Middle frontal gyrus (tissue), 1 donor: Measurements from ENCODE around the gene CSTB.

ENCODE experiments used
- DNase-seq: peaks from one replicate; pipeline ENCODE4 v3.0.0-alpha.2; 2015; ENCODE audit warnings: low spot score; ENCODE audit errors: extremely low spot score

The CSTB gene

DNA sequence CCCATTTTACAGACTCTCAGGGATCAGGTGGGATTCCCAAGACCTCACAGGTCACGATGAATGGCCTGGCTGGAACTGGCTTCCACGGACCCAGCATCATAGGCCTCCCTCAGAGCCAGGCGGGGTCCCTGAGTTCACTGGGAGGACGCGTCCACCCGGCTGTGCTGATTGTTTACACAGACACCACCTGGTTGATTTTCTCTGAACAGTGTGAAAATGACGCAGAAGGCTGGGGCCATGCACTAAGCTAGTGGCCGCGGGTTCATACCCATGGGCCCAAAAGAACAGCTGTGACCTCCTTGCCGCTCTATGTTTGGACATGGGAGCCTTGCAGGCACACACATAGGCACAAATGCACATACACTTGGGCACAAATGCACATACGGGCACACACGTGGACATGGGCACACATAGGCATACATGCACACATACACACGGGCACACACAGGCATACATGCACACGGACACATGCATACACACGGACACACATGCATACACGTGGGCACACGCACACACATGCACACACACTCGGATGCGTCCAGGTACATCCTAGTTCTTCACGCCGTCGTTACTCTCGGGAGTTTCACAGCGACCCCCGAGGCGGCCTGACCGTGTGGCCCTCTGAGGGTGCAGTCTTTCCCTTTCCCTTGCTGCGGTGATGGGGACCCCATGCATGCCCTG lies 23.2 kb downstream of the CSTB start:
- no peak for DNase-seq

DNA sequence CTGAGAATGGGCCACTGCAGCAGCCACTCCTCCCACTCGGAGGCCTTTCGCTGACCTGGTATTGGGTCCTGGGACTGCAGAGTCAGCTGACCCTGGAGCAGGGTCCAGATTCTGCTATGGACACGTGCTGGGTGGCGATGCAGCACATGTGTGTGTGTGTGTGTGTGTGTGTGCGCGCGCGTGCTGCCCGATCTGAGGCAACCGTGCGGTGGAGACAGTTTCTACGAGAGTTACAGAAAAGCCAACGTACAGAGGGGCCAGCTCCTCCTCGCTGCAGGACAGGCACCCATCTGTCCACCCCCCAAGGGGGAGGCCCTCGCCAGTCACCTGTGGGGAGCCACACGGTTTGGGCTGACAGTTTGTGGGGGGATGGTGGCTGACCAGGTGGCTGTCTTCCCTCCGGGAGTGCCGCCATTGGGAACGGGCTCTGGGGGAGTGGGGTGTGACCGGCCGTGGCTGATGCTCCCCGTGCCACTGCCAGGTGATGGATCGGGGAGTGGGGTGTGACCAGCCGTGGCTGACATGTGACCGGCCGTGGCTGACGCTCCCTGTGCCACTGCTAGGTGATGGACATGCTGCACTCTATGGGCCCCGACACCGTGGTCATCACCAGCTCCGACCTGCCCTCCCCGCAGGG lies 24.0 kb downstream of the CSTB start:
- DNase-seq, result no peak

DNA sequence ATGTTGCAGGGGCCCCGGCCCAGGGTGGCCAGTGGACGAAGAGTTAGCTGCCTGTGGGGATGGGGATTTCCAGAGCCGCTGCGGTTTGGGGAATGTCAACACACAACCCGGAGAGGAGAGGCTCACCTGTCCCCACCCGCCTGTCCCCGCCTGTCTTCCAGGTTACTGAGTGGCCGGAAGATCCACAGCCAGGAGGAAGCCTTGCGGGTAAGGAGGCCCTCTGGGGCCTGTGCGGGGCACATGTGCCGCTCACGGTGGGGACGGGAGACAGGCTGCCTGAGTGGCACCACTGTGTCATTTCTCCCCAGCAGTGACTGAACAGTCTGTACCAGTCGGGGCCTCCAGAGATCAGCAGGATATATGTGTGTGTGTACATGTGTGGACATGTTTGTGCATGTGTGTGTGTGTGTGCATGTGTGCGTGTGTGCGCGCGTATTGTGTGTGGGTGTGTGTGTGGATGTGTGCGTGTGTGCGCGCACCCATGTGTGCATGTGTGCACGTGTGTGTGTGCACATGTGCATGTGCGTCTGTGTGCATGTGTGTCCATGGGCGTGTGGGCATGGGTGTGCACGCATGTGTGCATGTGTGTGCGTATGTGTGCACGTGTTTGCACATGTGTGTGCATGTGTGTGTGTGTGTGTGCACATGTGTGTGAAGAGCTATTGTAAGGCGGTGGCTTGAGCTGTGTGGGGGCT lies 25.6 kb downstream of the CSTB start:
- no peak for DNase-seq

DNA sequence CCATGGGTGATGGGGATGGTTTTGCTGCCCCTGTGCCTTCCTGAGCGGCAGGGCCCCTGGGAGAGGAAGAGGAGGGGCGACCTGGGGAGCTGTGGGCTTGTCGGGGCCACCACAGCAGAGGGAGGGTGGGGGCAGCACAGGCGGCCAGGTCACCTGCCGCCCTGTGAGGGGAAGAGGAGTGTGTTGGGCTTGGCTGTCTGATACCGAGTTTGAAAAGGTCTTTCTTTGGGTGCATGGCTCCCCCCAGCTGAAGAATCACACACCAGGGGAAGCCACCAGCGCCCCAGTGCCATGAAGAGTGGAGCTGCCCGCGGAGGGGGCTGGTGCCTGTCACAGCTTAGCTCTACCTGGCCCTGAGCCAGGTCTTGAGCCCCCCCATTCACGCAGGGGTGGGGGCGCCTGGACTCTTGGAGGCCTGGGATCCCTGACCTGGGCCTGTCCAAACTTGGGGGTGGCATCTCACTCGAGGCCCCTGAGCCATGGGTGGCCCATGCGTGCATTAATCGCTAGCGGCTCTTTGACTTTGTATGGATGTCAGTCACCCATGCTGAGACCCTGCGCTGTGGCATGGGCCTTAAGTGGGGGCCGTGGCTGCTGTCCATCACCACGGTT lies 26.4 kb downstream of the CSTB start:
- no peak for DNase-seq

DNA sequence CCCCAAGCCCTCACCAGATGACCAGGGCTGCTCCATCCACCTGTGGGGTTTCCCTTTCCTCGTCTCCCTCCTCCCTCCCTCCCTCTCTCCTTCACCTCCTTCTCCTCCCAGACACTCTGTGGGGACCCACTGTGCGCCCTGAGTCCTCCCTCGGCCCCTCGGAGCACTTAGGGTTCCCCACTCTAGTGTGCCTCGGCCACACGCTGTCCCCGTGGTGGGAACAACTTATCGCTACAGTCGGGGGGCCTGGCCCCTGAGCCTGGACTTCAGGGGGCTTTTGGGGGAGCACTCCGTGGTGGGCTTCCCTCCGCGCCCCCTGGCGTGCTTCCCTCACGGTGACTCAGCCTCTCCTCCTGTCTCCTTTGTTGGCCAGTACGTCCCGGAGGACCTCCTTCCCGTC lies 27.5 kb downstream of the CSTB start:
- DNase-seq, result no peak

DNA sequence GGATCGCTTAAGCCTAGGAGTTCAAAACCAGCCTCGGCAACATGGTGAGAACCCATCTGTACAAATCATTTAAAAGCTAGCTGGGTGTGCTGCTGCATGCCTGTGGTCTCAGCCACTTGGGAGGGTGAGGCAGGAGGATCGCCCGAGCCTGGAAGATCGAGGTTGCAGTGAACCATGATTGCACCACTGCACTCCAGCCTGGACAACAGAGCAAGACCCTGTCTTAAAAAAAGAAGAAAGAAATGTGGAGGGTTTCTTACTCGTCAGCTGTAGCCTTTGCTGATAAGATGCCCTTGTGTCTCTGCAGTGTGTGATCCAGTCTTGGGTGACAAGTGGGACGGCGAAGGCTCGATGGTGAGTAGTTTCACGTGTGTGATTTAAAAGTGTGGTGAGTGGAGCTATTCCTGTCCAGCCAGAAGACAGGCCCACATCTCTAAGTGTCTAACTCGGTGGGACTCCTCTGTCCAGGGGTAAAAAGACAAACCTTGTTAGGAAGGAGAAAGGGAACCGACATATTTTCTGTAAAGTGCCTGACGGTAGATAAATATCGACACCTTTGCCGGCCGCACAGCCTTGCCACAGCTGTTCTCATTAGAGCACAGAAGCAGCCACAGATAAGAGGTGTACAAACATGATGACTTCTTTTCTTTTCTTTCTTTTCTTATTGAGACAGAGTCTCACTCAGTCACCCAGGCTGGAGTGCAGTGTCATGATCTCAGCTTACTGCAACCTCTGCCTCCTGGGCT lies 30.2 kb downstream of the CSTB start:
- DNase-seq, result no peak

DNA sequence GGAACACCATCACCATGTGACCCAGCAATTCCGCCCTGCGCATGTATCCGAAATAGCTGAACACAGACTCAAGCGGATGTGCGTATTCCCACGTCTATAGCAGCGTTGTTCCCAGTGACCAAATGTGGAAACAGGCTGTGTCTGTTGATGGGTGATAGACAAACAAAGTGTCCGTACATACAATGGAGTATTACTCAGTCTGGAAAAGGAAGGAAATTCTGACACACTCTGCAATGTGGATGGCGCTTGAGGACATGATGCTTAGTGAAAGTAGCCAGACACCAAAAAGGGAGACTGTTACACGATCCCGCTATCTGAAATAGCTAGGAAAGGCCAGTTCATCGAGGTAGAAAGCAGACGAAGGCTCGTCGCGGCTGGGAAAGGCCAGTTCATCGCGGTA lies 31.4 kb downstream of the CSTB start:
- DNase-seq, result no peak

DNA sequence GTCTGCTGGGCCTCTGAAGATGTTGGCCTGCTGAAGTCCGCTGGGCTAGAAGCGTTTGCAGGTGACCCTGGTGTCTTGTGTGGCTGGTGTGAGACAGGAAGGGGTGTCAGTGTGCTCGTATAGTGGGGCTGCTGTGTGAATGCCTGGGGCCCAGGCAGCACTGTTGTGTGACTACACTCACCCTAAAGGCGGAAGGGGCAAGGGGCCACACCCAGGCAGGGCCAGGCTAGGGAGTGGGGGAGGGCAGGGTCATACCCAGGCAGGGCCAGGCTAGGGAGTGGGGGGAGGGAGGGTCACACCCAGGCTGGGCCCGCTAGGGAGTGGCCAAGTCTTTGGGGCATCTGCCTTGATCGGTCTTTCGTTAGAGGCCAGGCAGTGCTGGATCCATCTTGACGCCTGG lies 32.2 kb downstream of the CSTB start:
- DNase-seq, result no peak

DNA sequence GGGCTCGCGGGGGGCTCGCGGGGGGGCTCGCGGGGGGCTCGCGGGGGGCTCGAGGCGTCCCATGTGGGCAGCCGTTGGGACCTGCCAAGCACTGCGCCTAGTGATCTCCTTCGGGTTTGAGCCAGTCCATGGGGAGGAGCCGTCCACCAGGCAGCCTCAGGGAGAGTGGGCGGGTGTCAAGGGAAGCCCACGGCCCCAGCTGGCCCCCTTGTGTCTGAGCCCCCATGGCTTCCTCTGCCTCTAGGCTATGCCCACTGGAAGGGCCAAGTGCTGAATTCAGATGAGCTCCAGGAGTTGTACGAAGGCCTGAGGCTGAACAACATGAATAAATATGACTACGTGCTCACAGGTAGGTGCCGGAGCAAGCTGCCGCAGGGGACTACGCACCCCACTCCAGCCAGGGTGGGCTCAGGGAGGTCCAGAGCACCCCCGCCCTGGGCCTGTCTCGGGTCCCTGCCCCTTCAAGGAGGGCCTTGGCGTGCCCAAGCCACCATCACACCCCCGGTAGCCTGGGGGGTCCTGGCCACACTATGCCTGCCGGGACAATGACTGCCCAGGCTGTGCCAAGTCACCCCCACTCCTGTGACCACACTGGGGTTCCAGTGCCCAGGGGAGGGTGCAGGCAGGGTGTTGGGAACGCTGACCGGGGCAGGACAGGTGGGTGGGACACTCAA lies 34.5 kb downstream of the CSTB start:
- DNase-seq, result no peak

DNA sequence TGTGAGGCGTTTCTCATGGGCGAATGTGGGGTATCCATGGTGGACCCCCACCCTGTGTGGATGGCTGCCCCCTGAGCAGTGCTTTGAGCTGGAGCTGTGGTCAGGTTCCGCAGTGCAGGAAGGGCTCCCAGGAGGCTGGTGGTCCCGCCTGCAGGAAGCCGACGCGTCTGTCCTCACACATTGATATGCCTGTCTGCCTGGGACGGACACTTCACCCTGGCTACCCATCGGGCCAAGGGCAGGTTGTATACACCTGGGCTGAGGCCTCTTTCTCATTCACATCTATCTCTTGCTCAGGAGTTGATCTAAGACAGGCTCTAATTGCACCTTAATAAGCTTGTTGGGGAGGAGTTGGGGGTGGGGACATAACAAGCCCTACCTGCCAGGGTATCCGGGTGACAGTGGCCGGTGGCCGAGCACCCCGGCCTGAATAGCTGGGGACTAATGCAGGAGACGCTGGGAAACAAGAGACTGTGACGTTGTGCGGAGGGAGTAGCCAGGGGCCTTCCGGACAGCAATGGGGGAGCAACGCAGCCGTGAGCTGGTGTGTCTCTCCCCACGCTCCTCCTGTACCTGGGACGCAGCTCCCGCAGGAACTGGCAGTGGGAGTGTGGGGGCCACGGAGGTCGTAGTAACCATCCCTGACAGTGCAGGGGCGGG lies 35.5 kb downstream of the CSTB start:
- no peak for DNase-seq

DNA sequence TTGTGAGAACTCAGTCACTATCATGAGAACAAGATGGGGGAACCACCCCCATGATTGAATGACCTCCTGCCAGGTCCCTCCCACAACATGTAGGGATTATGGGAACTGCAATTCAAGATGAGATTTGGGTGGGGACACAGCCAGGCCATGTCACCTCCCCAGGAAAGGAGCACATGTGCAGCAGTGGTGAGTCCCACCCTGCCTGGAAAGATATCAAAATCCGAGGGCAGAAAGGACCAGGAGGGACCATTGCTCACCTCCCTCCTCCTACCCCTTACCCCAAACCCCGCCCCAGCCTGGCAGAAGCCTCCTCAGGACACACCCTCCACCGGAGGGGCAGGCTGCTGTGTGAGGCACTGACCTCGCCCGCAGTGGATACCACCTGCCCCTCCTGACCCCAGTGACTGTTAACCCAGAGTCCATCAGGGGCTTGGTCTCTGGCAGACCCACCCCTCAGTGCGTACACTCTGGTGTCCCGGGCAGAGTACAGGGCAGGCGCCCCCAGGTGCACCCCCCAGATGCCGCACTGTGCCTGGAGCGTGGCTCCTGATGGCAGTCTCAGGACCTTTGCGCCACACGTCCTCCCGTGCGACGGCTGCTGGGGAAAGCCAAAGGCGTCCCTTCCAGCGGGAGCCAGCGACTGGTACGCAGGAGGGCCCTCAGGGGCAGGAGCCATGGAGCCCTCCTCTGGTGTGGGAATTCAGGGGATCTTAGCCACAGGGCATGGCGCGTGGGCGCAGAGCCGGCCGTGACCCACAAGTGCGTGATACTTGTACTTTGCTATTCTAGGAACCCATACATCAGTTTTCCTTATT lies 36.3 kb downstream of the CSTB start:
- no peak for DNase-seq

DNA sequence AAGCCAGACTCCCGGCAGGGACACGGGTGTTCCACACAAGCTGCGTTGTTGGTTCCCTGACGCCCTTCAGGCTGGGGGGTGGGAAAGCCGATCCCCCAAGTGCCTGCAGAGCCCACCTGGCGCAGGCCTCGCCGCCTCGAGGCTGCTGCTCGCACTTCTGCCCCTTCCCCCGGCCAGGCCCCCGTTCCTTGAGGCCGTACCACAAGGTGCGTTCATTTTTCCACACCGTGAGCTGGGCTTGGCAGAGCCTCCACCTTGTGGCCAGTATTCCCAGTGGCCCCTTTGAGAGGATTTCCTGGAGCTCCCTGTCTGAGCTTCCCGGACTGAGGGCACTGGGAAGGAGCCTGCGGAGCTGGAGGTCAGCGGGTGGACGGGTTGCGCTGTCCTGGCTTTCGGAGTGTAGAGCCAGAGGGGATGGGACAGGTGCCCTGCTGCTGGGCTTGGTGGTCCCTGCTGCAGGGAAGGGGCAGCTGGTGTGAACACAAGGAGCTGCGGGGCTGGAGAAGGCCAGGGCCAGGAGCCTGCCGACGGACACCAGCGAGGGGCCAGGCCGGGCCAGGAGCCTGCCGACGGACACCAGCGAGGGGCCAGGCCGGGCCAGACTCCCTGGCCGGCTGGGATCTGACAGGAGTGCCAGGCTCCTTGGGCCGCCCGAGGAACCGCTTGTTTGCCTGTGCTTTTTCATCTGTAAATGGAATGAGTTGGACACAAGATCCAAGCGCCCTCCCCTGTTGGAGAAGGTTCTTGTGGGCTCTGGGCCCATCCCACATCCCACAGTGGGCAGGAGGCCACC lies 38.8 kb downstream of the CSTB start:
- no peak for DNase-seq

DNA sequence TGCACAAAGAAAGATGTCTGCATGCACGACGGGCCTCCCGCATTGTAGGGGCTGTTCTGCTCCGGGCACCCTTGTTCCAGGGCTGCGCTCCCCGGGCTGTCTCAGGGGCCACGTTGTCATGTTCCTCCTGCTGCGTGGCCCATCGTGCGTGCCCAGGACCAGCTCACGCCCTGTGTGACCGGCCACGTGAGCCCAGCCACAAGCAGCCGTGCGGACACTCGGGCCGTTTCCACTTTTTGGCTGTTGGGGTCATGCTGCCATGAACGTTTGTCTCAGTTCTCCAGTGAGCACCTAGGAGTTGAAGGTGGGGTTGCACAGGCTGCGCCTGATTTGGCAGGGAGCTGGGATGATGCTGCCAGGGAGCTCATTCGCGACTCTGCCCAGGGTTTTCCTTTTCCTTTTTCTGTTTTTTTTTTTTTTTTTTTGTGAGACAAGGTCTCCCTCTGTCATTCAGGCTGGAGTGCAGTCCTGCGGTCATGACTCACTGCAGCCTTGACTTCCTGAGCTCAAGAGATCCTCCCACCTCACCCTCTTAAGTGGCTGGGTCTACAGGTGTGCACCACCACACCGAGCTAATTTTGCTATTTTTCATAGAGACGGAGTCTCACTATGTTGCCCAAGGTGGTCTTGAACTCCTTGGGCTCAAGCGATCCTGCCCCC lies 39.8 kb downstream of the CSTB start:
- no peak for DNase-seq

DNA sequence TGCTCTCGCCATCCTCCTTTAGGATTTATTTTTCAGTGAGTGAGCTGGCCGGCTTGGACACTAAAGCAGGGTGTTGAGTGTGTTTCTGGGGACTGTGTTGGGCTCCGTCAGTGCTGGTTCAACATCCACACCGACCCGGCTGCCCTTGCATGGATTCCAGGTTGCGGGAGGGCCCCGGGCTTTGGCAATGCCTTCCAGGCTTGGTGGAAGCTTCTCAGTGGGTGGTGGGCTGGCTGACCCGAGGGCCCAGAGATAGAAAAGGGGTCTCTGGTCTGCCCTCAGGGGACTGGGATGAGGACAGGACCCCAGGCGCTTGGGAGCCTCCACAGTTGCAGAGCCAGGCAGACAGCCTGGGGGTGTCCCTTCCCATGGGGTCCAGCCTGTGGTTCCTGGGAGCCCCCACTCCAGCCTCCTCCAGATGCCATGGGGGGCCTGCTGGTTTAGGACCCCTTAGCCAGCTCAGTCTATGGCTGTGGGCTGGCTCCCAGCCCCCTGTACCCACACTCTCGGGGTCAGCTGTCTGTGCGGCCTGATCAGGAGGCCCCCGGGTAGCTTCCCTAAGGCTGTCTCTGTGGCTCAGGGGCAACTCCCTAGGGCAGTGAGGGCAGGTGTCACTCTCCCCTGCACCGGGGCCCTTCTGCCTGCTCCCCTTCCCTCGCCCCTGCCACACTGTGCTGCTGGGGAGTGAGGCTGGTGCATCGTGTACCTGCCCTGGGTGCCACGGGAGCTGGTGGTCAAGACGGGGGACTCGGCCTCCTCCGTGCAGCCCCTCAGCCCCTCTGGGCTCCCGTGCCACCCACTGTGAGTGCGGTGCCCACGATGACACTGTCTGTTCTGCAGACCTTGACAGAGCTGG lies 40.6 kb downstream of the CSTB start:
- no peak for DNase-seq

DNA sequence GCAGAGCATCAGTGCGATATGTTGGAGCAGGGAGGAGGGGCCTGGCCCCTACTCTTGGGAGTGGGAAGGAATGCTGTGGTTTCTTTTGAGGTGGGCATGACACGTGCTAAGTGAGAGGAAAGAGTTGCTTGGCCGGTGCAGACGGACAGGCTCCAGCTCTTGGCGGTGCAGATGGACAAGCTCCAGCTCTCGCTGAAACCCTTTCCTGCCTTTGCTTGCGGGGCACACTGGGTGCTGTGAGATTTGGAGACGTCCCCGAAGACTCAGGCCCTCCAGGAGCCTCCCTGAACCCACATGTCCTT lies 41.2 kb downstream of the CSTB start:
- no peak for DNase-seq

DNA sequence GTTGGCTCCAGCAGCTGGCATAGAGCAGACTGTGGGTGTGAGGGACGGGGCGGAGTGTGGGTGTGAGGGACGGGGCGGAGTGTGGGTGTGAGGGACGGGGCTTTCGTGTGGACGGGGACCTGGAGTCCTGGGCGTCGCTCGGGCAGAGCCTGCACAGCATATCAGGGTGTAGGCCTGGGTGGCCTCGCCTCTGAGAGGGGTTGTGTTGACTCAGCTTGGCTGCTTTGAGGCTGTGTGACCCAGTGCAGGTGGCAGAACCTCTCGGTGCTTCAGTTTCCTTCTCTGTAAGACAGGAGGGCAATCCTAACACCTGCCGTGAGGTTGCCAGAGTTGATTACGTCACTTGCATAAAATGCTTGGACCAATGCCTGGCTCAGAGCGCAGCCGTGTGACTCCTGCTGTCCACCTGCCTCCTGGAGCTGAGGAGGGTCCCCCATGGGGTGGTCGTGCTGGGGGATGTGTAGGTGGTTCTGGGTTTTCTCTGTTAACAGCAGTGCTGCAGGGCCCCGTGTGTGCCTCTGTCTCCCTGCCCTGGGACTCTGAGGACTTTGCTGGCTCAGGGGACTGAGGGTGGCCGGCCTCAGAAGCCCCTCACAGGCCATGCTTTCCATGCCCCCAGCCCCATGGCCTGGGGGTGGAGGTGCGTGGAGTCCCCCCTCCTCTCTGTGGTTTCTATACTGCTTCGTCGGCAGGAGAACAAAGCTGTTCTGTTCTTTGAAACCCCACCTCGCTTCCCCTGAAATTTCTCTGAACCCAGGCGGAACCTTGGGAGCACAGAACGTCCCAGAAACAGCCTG lies 41.8 kb downstream of the CSTB start:
- DNase-seq, result no peak

DNA sequence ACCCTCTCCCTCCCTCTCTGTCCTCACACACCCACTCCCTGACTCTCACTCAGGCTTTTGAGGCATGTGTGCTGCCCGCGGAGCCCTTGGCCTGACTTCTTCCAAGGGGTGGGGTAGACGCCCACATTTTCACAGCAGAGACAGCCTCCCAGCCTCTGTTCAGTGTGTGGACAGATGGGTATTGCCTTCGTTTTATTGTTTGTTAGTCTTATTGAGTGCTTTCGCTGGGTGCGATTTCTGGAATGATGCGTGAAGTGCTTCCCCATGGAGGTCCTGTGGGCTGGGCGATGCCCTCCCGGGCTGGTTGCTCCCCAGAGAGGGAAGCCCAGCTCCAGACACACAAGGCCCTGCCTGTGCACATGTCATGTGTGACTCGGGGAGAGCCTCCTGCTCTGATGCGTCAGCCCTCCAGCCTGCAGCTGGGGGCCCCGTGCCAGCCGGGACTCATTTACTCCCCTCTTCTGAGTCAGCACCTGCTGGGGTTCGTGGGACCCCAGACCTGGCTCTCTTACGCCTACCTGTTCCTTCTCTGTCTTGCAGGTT lies 42.5 kb downstream of the CSTB start:
- no peak for DNase-seq
